ENCODE results near the gene KPNA6. TPM values are rescaled to one million over a fixed set of nuclear protein-coding genes. Genes with fewer than 3 reads are reported as not detected.
"Not testable (repeated sequence)": the region's sequence is repeated elsewhere in the genome, so short reads cannot be mapped to it uniquely, and the experiment has no call there.

Gene KPNA6
- polyA plus RNA-seq, 6 donors from 2014 or later = 10.3 to 35.2 (median 25.8) TPM

DNA sequence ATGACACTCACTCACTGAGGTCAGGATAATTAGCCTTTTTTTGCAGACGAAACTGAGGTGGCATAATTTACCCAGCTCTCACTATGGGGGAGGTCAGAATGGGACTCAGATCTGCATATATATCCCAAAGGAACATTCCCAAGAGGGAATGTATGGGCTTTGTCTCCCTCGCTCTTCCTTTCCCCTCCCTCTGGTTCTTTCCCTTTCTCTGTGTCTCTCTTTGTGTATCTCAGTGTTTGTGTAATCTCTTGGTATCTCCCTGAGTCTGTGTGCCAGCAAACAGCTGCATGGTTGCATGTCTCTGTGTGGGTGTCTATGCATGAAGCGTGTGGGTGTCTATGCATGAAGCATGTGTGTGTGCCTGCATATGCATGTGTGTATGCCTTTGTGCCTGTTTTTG, 30.4 kb upstream of the KPNA6 start:
- Mint-ChIP-seq H3K4me3 (peak overlapping the region in 1 of 8 donors; percentile 78), H3K4me1 (peaks cover 24 to 55% (median 38%) of the 10 kb centered on the region in 3 donors), H3K27ac (peak overlapping the region in 4 of 6 donors; percentile 14 to 88 (median 42)), H3K36me3 (peaks cover 6 to 11% of the 10 kb centered on the region in 2 donors), H3K9me3 (no peaks in the 10 kb centered on the region), H3K27me3 (no peaks in the 10 kb centered on the region)
- no peak for DNase-seq
- ATAC-seq (ENCODE audit: low read depth in 2 of 2) = no peak

DNA sequence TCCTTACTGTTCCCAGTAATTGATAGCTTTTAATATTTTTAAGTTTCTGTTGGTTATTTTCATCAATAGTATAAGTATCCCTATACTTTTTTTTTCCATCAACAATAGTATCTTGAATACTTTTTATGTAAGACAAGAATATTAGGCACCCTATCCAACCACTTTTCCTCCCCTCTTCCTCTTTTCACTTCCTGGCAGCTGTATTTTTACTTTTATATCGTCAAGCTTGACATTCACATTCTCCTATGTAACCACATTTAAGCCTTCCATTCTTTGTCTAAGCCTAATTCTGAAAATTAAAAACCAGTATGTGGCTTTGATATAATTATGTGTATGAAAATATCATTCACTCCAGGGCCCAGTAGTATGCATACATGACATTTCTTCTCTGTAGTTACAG, 25.8 kb upstream of the KPNA6 start:
- DNase-seq = no peak
- Mint-ChIP-seq H3K27ac (peak overlapping the region in 2 of 6 donors; percentile 0 to 72), H3K4me1 (peaks cover 21 to 36% (median 28%) of the 10 kb centered on the region in 3 donors), H3K36me3 (peaks cover 23 to 25% of the 10 kb centered on the region in 2 donors), H3K4me3 (no peak overlapping the region), H3K27me3 (no peaks in the 10 kb centered on the region), H3K9me3 (no peaks in the 10 kb centered on the region)
- peak in 1 of 2 donors; percentile 32 for ATAC-seq (ENCODE audit: low read depth in 2 of 2)

DNA sequence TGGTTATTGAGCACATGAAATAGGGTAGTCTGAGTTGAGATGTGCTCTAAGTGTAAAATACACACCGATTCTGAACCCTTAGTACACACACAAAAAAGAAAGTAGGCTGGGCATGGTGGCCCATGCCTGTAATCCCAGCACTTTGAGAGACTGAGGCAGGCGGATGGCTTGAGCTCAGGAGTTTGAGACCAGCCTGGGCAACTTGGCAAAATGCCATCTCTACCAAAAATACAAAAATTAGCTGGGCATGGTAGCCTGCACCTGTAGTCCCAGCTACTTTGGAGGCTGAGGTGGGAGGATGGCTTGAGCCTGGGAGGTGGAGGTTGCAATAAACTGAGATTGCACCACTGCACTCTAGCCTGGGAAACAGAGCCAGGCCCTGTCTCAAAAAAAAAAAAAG, 21.5 kb upstream of the KPNA6 start:
- not testable (repeated sequence) for H3K4me3 Mint-ChIP-seq; DNase-seq; H3K27ac Mint-ChIP-seq; ATAC-seq (ENCODE audit: low read depth in 2 of 2); H3K9me3 Mint-ChIP-seq; H3K27me3 Mint-ChIP-seq
- H3K36me3 Mint-ChIP-seq = peaks cover 17 to 23% of the 10 kb centered on the region in 2 donors
- peaks cover 14 to 24% (median 16%) of the 10 kb centered on the region in 3 donors for H3K4me1 Mint-ChIP-seq

DNA sequence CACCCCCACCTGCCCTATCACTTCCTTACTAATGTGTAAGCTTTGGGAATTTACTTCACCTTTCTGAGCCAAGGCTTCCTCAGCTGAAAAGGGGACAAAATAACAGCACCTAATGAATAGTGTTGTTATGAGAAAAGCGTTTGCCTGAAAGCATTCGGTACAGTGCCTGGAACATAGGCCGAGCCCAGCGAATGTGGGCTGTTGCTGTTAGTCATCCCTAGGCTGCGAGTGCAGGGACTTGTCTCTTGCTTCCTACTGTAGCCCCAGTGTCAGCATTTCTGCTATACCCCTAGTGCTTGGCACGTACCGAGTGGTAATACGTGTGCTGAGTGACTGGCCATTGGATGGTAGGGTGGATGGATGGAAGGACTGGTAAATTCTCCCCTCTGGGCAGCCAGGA, 16.7 kb upstream of the KPNA6 start:
- Mint-ChIP-seq H3K9me3 (no peaks in the 10 kb centered on the region), H3K27ac (peak overlapping the region in 1 of 6 donors; percentile 45), H3K4me3 (no peak overlapping the region), H3K4me1 (no peaks in the 10 kb centered on the region), H3K27me3 (no peaks in the 10 kb centered on the region), H3K36me3 (peaks cover 0 to 15% of the 10 kb centered on the region in 2 donors)
- ATAC-seq (ENCODE audit: low read depth in 2 of 2) (no peak), DNase-seq (no peak)

DNA sequence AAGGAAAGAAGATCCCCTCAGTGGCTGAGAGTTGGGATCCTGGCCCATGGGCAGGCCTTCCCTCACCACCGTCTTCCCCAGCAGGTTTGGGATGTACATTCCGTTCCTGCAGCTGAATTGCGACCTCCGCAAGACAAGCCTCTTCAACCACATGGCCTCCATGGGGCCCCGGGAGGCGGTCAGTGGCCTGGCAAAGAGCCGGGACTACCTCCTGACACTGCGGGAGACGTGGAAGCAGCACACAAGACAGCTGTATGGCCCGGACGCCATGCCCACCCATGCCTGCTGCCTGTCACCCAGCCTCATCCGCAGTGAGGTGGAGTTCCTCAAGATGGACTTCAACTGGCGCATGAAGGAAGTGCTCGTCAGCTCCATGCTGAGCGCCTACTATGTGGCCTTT, 16.3 kb upstream of the KPNA6 start:
- H3K27me3 Mint-ChIP-seq = no peaks in the 10 kb centered on the region
- H3K27ac Mint-ChIP-seq = peak overlapping the region in 1 of 6 donors; percentile 45
- H3K4me1 Mint-ChIP-seq = no peaks in the 10 kb centered on the region
- peaks cover 0 to 14% of the 10 kb centered on the region in 2 donors for H3K36me3 Mint-ChIP-seq
- H3K9me3 Mint-ChIP-seq = no peaks in the 10 kb centered on the region
- DNase-seq = no peak
- ATAC-seq (ENCODE audit: low read depth in 2 of 2) = no peak
- H3K4me3 Mint-ChIP-seq = no peak overlapping the region

DNA sequence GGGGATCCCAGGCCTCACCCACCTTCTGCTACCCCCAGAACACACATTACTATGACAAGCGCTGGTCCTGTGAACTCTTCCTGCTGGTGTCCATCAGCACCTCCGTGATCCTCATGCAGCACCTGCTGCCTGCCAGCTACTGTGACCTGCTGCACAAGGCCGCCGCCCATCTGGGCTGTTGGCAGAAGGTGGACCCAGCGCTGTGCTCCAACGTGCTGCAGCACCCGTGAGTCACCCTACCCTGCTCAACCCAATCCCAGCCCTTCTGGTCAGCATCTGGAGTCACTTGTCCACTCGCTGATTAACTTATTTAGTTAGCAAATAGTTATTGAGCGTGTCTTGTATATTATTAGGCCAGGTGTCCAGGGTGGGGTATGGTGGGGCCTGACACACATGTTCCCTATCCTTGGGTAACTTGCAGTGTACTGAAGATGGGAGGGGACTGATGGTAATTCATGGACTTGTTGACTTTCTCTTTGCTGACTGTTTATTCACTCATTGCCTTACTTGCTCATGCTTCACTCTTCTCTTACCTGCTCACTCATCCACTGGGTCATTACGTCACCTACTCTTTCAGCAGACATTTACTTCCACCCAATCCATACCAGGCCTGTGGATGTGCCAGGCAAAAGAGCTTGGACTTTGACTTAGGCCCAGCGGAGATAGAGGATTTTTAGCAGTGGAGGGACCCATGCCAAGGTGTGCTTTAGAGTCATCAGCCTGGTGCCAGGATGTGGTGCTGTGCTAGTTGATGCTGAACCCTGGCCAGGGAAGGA, 12.9 kb upstream of the KPNA6 start:
- ATAC-seq (ENCODE audit: low read depth in 2 of 2) = no peak
- Mint-ChIP-seq H3K27ac (no peak overlapping the region), H3K4me1 (no peaks in the 10 kb centered on the region), H3K9me3 (no peaks in the 10 kb centered on the region), H3K36me3 (peaks cover 0 to 9% of the 10 kb centered on the region in 2 donors), H3K4me3 (no peak overlapping the region), H3K27me3 (no peaks in the 10 kb centered on the region)
- DNase-seq = no peak

DNA sequence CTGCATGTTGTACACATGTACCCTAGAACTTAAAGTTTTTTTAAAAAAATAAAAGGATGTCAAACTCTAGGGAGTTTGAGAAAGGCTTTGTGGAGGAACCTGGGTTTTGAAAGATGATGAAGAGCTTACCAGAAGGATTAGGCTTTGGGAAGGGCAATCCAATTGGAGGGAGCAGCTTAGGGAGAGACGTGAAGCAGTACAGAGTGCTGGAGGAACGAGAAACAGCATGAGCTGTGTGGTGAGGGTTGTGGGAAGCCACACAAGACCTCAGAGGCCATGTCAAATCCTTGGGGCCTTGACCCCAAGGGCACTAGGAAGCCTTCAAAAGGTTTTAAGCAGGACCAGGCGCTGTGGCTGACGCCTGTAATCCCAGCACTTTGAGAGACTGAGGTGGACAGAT, 8.4 kb upstream of the KPNA6 start:
- H3K27ac Mint-ChIP-seq = peak overlapping the region in 1 of 6 donors; percentile 6

DNA sequence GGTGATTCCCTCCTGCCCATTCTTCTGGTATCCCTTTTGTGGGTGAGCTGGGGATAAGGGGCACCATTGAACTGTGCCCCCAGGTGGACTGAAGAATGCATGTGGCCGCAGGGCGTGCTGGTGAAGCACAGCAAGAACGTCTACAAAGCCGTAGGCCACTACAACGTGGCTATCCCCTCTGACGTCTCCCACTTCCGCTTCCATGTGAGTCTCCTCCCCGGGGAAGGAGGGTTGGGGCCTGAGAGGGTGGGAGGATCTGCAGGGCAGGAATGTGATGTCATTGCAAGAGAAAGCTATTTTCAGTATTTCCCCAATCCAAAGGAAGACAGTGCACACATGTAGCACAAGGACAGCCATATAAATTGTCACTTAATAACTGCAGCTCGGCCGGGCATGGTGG, 7.5 kb upstream of the KPNA6 start:
- no peaks in the 10 kb centered on the region for H3K36me3 Mint-ChIP-seq
- H3K4me3 Mint-ChIP-seq = no peak overlapping the region
- ATAC-seq (ENCODE audit: low read depth in 2 of 2) = no peak
- H3K27ac Mint-ChIP-seq = no peak overlapping the region
- H3K4me1 Mint-ChIP-seq = peaks cover 0 to 1% (median 0%) of the 10 kb centered on the region in 3 donors
- no peak for DNase-seq
- H3K27me3 Mint-ChIP-seq = no peaks in the 10 kb centered on the region
- no peaks in the 10 kb centered on the region for H3K9me3 Mint-ChIP-seq

More for the DNA sequence above, 8.4 kb upstream of the KPNA6 start:
- DNase-seq (no peak), ATAC-seq (ENCODE audit: low read depth in 2 of 2) (no peak)
- Mint-ChIP-seq H3K27me3 (no peaks in the 10 kb centered on the region), H3K4me1 (no peaks in the 10 kb centered on the region), H3K4me3 (no peak overlapping the region), H3K9me3 (no peaks in the 10 kb centered on the region), H3K36me3 (peaks cover 0 to 9% of the 10 kb centered on the region in 2 donors)

DNA sequence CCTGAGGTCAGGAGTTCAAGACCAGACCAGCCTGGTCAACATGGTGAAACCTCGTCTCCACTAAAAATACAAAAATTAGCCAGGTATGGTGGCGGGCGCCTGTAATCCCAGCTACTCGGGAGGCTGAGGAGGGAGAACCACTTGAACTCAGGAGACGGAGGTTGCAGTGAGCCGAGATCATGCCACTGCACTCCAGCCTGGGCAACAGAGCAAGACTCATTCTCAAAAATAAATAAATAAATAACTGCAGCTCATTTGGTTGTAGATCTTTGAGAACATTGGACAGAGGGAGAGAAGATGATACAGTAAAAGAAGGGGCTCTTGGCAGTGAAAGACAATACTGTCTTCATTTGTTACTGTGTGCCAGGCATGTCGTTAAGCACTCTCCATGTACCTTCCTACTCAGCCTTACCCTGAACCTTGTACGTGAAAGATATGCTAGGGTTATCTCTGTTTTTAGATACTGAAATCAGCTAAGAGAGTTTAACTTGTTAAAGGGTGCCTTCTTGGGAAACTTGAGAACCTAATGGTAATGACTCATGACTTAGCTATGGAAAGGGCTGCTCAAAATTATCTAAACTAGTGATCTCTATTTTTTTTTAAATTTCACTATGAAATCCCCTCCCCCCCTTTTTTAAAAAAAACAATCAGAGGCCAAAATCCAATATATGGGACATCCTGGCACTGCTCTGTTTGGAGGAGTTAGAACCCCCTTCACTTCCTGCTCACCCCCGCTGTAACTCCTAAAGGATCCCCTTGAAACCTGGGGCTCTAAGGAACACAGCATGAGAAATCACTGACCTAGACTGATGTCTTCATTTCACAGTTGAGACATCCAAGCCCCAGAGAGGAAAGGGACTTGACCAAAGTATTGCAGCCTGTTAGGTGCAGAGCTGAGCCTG, 6.8 kb upstream of the KPNA6 start:
- Mint-ChIP-seq H3K4me3 (no peak overlapping the region), H3K9me3 (no peaks in the 10 kb centered on the region), H3K4me1 (peaks cover 0 to 3% (median 0%) of the 10 kb centered on the region in 3 donors), H3K36me3 (no peaks in the 10 kb centered on the region), H3K27me3 (no peaks in the 10 kb centered on the region), H3K27ac (no peak overlapping the region)
- ATAC-seq (ENCODE audit: low read depth in 2 of 2) (no peak), DNase-seq (no peak)

DNA sequence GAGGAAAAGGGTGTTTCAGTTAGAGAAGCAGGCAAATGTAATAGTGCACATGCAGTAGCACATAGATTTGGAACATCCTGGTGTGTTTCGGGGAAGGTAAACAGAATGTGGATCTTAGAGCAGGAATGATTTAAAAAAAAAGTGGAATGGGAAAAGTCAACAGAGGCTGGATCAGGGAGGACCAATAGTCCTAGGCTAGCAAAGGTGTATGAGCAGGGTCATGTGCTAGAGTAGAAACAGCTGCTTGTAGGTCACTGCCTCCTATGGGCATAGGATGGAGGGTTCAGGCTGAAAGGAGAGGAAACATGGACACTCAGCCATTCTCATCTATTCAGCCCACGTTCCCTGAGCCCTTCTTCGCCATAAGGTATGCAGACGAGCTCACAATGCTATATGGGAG, 3.7 kb upstream of the KPNA6 start:
- Mint-ChIP-seq H3K4me1 (peaks cover 7 to 21% (median 18%) of the 10 kb centered on the region in 3 donors), H3K27ac (no peak overlapping the region), H3K36me3 (no peaks in the 10 kb centered on the region), H3K9me3 (no peaks in the 10 kb centered on the region), H3K27me3 (no peaks in the 10 kb centered on the region), H3K4me3 (peak overlapping the region in 1 of 8 donors; percentile 36)
- DNase-seq = no peak
- no peak for ATAC-seq (ENCODE audit: low read depth in 2 of 2)

DNA sequence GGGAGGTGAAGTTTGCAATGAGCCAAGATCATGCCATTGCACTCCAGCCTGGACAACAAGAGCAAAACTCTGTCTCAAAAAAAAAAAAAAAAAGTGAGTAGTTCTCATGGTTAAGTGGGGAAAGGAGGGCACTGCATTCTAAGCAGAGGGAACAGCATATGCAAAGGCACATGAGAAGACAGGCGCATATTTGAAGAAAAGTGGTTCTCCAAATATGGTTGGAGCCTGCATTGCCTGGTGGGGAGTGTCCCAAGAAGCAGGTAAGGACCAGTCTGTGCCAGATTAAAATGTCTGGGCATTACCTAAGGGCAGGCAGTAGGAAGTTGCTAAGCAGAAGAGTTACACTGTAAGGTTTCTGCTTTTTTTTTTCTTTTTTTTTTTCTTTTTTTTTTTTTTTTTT, 2.5 kb upstream of the KPNA6 start:
- H3K27me3 Mint-ChIP-seq = no peaks in the 10 kb centered on the region
- H3K9me3 Mint-ChIP-seq = no peaks in the 10 kb centered on the region
- peak overlapping the region in 1 of 6 donors; percentile 41 for H3K27ac Mint-ChIP-seq
- no peaks in the 10 kb centered on the region for H3K36me3 Mint-ChIP-seq
- peaks cover 14 to 33% (median 18%) of the 10 kb centered on the region in 3 donors for H3K4me1 Mint-ChIP-seq
- ATAC-seq (ENCODE audit: low read depth in 2 of 2) (no peak), DNase-seq (no peak)
- H3K4me3 Mint-ChIP-seq = peak overlapping the region in 2 of 8 donors; percentile 83 to 94

DNA sequence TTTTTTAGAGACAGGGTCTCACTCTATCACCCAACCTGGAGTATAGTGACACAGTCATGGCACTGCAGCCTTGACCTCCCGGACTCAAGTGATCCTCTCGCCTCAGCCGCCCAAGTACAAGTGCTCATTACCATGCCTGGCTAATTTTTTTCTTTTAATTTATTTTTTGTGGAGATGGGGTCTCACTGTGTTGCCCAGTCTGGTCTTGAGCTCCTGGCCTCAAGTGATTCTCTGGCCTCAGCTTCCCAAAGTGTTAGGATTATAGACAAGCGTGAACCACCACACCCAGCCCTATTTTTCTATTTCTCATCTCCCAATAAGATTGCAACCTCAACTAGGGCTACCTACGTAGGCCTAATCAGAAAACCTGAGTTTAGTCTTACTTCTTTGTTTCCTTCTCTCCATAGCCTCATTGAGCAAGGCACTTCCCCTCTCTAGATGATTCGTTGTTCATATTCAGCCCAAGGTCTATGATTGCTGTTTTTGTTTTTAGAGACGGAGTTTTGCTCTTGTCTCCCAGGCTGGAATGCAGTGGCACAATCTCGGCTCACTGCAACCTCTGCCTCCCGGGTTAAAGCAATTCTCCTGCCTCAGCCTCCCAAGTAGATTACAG, 1.1 kb upstream of the KPNA6 start:
- Mint-ChIP-seq H3K27ac (peak overlapping the region in 5 of 6 donors; percentile 65 to 97 (median 87)), H3K36me3 (no peaks in the 10 kb centered on the region), H3K27me3 (no peaks in the 10 kb centered on the region), H3K4me1 (peaks cover 27 to 48% (median 30%) of the 10 kb centered on the region in 3 donors), H3K9me3 (no peaks in the 10 kb centered on the region), H3K4me3 (peak overlapping the region; percentile 75 to 100 (median 100))
- ATAC-seq (ENCODE audit: low read depth in 2 of 2) (no peak), DNase-seq (no peak)

DNA sequence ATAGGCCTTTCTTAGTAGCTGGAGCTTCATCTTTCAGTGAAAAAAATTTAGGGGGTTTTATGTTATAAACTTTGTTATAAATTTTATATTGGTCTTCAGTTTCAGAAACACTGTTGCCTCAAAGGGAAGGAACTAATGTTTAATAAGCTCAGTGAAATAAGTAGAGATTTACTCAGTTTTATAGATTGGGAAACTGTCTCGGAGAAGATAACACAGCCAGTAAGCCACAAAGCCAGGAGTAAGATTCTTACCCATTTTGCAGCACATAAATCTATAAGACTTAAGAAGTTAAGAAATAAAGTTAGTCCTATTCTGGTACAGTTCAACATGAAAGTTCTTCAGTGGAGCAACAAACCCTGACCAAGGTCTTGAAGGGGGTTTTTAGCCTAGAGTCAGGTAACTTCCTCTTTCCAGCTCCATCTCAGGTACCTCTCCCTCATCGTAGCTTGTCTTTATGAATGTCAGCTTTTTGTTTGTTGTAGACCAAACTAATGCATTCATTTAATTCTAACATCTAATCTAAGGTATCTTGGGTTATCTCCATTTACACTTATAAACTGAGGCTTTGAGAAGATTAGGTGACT, 3.3 kb downstream of the KPNA6 start:
- ATAC-seq (ENCODE audit: low read depth in 2 of 2) (peak; percentile 74 to 77), DNase-seq (peak; percentile 59)
- H3K4me1 Mint-ChIP-seq = peaks cover 43 to 73% (median 45%) of the 10 kb centered on the region in 3 donors

More for the DNA sequence above, 3.3 kb downstream of the KPNA6 start:
- H3K9me3 Mint-ChIP-seq = no peaks in the 10 kb centered on the region
- peak overlapping the region; percentile 87 to 98 (median 94) for H3K27ac Mint-ChIP-seq
- peak overlapping the region; percentile 26 to 100 (median 73) for H3K4me3 Mint-ChIP-seq
- no peaks in the 10 kb centered on the region for H3K36me3 Mint-ChIP-seq
- no peaks in the 10 kb centered on the region for H3K27me3 Mint-ChIP-seq

All from naive B cell (primary cell).